Kidney (tissue), 14 donors: ENCODE measurements around the gene SELENOI. TPM values are rescaled to one million over a fixed set of nuclear protein-coding genes. Genes with fewer than 3 reads are reported as not detected.

Experiments
- DNase-seq, 5 donors: peaks; one replicate each; pipeline ENCODE4 v3.0.0-alpha.2; 2013 to 2020
- FAIRE-seq: peaks from 2 replicates; lab custom pipeline; 2012; peaks lifted over from hg19 to GRCh38; lab: Jason Lieb, UNC
- H3K27ac ChIP-seq, 2 donors: one replicate each; pipeline ENCODE4 v1.7.0; 2013; ENCODE audit warnings: low read depth in 2 of 2, low read length in 2 of 2, inconsistent platforms in 1 of 2
- H3K27me3 ChIP-seq: one replicate; pipeline ENCODE4 v1.7.1; 2013; ENCODE audit warnings: low read length, inconsistent platforms; ENCODE audit not compliant: control insufficient read depth, insufficient read depth
- H3K36me3 ChIP-seq, 3 donors: one replicate each; pipeline versions ENCODE4 v1.7.0 to v1.7.1; 2013; ENCODE audit warnings: low read length in 3 of 3, control low read depth in 1 of 3, inconsistent platforms in 1 of 3; ENCODE audit not compliant: insufficient read depth in 3 of 3, control insufficient read depth in 2 of 3
- H3K4me1 ChIP-seq, 3 donors: one replicate each; pipeline versions ENCODE4 v1.7.0 to v1.7.1; 2013; ENCODE audit warnings: low read length in 3 of 3, inconsistent platforms in 1 of 3, low read depth in 1 of 3; ENCODE audit not compliant: control insufficient read depth in 2 of 3, insufficient read depth in 2 of 3
- H3K4me3 ChIP-seq, 3 donors: one replicate each; pipeline versions ENCODE4 v1.7.0 to v1.8.1; 2013; ENCODE audit warnings: low read length in 3 of 3, control low read depth in 1 of 3, inconsistent platforms in 1 of 3
- H3K9ac ChIP-seq, 3 donors: one replicate each; pipeline versions ENCODE4 v1.7.0 to v1.7.1; 2013; ENCODE audit warnings: low read length in 3 of 3, control low read depth in 1 of 3, inconsistent platforms in 1 of 3
- H3K9me3 ChIP-seq, 3 donors: one replicate each; pipeline versions ENCODE4 v1.7.0 to v1.7.1; 2013; ENCODE audit warnings: low read length in 3 of 3, control low read depth in 1 of 3, inconsistent platforms in 1 of 3; ENCODE audit not compliant: control insufficient read depth in 2 of 3, insufficient read depth in 1 of 3
- CTCF ChIP-seq: IDR thresholded peaks from 3 replicates; pipeline ENCODE4 v1.5.1; 2012; ENCODE audit warnings: mild to moderate bottlenecking, moderate library complexity, borderline replicate concordance; ENCODE audit not compliant: insufficient read depth; ENCODE audit errors: extremely low read depth
- intact Hi-C: fragments of 100-400 bp; cut with DNase I; formaldehyde crosslinking; loops from one replicate; pipeline ENCODE4 v1.11.1; 2022
- polyA plus RNA-seq: library from polyadenylated mRNA; stranded (reverse); fragments of 350-450 nt; fragmentation: Illumina TruSeq; extraction: RNeasy Lipid Tissue Mini Kit (QIAGEN cat#74804); gene quantifications from one replicate; pipeline ENCODE4 v1.2.3, GENCODE V29; 2014; ENCODE audit warnings: low read depth, low replicate concordance; ENCODE audit not compliant: insufficient read depth
- total RNA-seq: library from RNA; stranded (reverse); fragmentation: NEBNext Ultra II Directional; extraction: Animal tissue kit (Norgen Biotek cat#: 25700); gene quantifications from one replicate; pipeline ENCODE4 v1.2.1, GENCODE V29; 2021
- donor health status: control.
- donor health status: control.
- donor health status: control.
- donor health status: control.
- donor health status: control.
- donor health status: DM: yes; HTN: yes; CAD: no.
- donor health status: Normal renal cell carcinoma (clear cell type).

The SELENOI gene
- total and polyA plus RNA-seq, 2 donors from 2014 or later, result 5.3 to 23.7 TPM

- no peak for TF ChIP-seq CTCF
- Histone ChIP-seq H3K27ac (no peak overlapping the region), H3K27me3 (no peaks in the 10 kb centered on the region), H3K36me3 (no peaks in the 10 kb centered on the region), H3K9ac (no peak overlapping the region), H3K9me3 (no peaks in the 10 kb centered on the region), H3K4me1 (no peaks in the 10 kb centered on the region), H3K4me3 (no peak overlapping the region)
- DNase-seq, result no peak
- intact Hi-C loops, result no loop called here
- no peak for FAIRE-seq
Observed at GRCh38 chr2:26438926-26439325, 93.0 kb downstream of the SELENOI start.

- no peaks in the 10 kb centered on the region for H3K9me3 ChIP-seq
- FAIRE-seq, result no peak
Observed at GRCh38 chr2:26442301-26442700, 96.4 kb downstream of the SELENOI start.

GRCh38 chr2:26442707-26443106 is 96.8 kb downstream of the SELENOI start:
- Histone ChIP-seq H3K27me3 (no peaks in the 10 kb centered on the region), H3K4me1 (no peaks in the 10 kb centered on the region), H3K36me3 (no peaks in the 10 kb centered on the region), H3K9ac (no peak overlapping the region), H3K27ac (no peak overlapping the region), H3K9me3 (no peaks in the 10 kb centered on the region), H3K4me3 (no peak overlapping the region)
- no peak for TF ChIP-seq CTCF
- FAIRE-seq (no peak), DNase-seq (no peak)
- intact Hi-C loops, result no loop called here

More at GRCh38 chr2:26442301-26442700, 96.4 kb downstream of the SELENOI start:
- DNase-seq, result no peak
- Histone ChIP-seq H3K27ac (no peak overlapping the region), H3K27me3 (no peaks in the 10 kb centered on the region), H3K4me1 (no peaks in the 10 kb centered on the region), H3K36me3 (no peaks in the 10 kb centered on the region), H3K9ac (no peak overlapping the region), H3K4me3 (no peak overlapping the region)
- no peak for TF ChIP-seq CTCF
- intact Hi-C loops, result no loop called here

GRCh38 chr2:26444236-26444635 is 98.3 kb downstream of the SELENOI start:
- intact Hi-C loops, result no loop called here
- TF ChIP-seq CTCF, result no peak
- Histone ChIP-seq H3K4me1 (no peaks in the 10 kb centered on the region), H3K27me3 (no peaks in the 10 kb centered on the region), H3K4me3 (no peak overlapping the region), H3K27ac (no peak overlapping the region), H3K36me3 (no peaks in the 10 kb centered on the region), H3K9ac (no peak overlapping the region), H3K9me3 (no peaks in the 10 kb centered on the region)
- no peak for DNase-seq
- FAIRE-seq, result no peak
